Measurements from ENCODE around the gene TRAPPC13.

Gene TRAPPC13

DNA sequence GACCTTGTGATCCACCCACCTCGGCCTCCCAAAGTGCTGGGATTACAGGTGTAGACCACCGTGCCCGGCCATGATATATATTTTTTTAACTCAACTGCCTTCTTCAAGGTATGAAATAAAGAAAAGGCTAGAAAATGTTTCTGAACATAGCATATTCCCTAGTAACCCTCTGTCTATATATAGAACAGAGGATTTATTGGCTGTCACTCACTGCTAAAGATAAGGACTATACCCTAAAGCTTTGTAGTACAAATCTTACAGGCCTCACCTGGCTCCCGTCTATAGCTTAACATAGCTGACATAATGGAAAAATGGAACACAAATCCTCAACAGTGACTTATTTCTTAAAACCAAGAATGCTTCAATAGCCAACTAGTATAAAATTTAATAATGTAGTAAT lies 82.8 kb downstream of the TRAPPC13 start:
- H3K27ac ChIP-seq: no peak overlapping the region
- TF ChIP-seq, protein P1, sequence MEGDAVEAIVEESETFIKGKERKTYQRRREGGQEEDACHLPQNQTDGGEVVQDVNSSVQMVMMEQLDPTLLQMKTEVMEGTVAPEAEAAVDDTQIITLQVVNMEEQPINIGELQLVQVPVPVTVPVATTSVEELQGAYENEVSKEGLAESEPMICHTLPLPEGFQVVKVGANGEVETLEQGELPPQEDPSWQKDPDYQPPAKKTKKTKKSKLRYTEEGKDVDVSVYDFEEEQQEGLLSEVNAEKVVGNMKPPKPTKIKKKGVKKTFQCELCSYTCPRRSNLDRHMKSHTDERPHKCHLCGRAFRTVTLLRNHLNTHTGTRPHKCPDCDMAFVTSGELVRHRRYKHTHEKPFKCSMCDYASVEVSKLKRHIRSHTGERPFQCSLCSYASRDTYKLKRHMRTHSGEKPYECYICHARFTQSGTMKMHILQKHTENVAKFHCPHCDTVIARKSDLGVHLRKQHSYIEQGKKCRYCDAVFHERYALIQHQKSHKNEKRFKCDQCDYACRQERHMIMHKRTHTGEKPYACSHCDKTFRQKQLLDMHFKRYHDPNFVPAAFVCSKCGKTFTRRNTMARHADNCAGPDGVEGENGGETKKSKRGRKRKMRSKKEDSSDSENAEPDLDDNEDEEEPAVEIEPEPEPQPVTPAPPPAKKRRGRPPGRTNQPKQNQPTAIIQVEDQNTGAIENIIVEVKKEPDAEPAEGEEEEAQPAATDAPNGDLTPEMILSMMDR (conservative IDR thresholded peaks at IDR 0.05): no peak

DNA sequence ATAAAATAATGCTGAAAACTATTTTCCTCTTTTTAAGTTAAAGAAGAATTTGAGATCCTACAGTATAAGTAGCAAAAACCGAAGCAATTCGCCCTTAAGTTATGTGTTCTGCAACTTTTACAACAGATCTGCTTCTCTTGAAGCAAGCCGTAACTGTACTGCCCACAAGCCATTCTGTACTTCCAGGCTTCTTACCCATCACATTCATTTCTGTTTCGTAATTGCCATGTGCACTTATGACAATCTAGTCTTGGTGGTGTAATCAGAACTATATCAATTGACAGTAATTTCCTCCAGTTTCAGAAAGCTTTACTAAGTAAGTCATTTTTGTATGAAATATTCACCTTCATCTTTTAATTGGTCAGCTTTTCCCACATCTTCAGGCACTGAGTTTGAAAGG lies 83.3 kb downstream of the TRAPPC13 start:
- TF ChIP-seq, protein P1 (conservative IDR thresholded peaks at IDR 0.05): no peak
- H3K27ac ChIP-seq: no peak overlapping the region

All from VCaP (cell line).